ENCODE measurements around the gene OGT.

- no peak for TF ChIP-seq CTCF (IDR thresholded peaks at IDR 0.05)
- TF ChIP-seq POLR2A (IDR thresholded peaks at IDR 0.05), result no peak
Observed at GRCh38 chrX:71543316-71543715, 10.4 kb downstream of the OGT start.
